GM18951 (cell line): ENCODE data around the gene TKT.
"Not testable (repeated sequence)": the region's sequence is repeated elsewhere in the genome, so short reads cannot be mapped to it uniquely, and the experiment has no call there.

ENCODE experiments used
- POLR2A ChIP-seq: IDR thresholded peaks from 4 replicates; pipeline ENCODE4 v1.6.1; 2011; ENCODE audit warnings: mild to moderate bottlenecking; ENCODE audit not compliant: insufficient read length, insufficient read depth; ENCODE audit errors: extremely low read depth
- in situ Hi-C: fragments of 300-500 bp; cut with MboI; formaldehyde crosslinking; loops from one replicate; pipeline ENCODE4 v1.12.0; 2022; ENCODE audit warnings: low sequenced_read_pairs, mixed read lengths, inconsistent platforms; ENCODE audit not compliant: unreplicated experiment

The TKT gene

GRCh38 chr3:53254509-53255422, 1.1 kb downstream of the TKT start:
- TF ChIP-seq POLR2A = no peak
- in situ Hi-C loops = no loop called here

GRCh38 chr3:53253707-53254508, 1.9 kb downstream of the TKT start:
- in situ Hi-C loops = no loop called here
- no peak for TF ChIP-seq POLR2A

- in situ Hi-C loops = not testable (repeated sequence)
These were observed 2.9 kb downstream of the TKT start for GRCh38 chr3:53252947-53253322.

GRCh38 chr3:53252096-53252946, 3.5 kb downstream of the TKT start:
- in situ Hi-C loops = no loop called here

GRCh38 chr3:53250881-53251605, 4.8 kb downstream of the TKT start:
- TF ChIP-seq POLR2A = no peak
- in situ Hi-C loops = no loop called here

More at GRCh38 chr3:53252096-53252946, 3.5 kb downstream of the TKT start:
- no peak for TF ChIP-seq POLR2A

- in situ Hi-C loops = no loop called here
- no peak for TF ChIP-seq POLR2A
These were observed 5.4 kb downstream of the TKT start for GRCh38 chr3:53250453-53250852.

- in situ Hi-C loops = no loop called here
- TF ChIP-seq POLR2A = no peak
These were observed 7.7 kb downstream of the TKT start for GRCh38 chr3:53248161-53248560.

GRCh38 chr3:53247619-53248018, 8.2 kb downstream of the TKT start:
- TF ChIP-seq POLR2A = no peak
- in situ Hi-C loops = no loop called here

- in situ Hi-C loops = no loop called here
These were observed 11.6 kb downstream of the TKT start for GRCh38 chr3:53244271-53244670.

GRCh38 chr3:53243785-53244184, 12.0 kb downstream of the TKT start:
- in situ Hi-C loops = no loop called here
- TF ChIP-seq POLR2A = no peak

More at GRCh38 chr3:53244271-53244670, 11.6 kb downstream of the TKT start:
- no peak for TF ChIP-seq POLR2A

- no peak for TF ChIP-seq POLR2A
- in situ Hi-C loops = no loop called here
These were observed 12.7 kb downstream of the TKT start for GRCh38 chr3:53243165-53243564.

- TF ChIP-seq POLR2A = no peak
- in situ Hi-C loops = no loop called here
These were observed 13.2 kb downstream of the TKT start for GRCh38 chr3:53242642-53243041.

- no peak for TF ChIP-seq POLR2A
- in situ Hi-C loops = no loop called here
These were observed 13.7 kb downstream of the TKT start for GRCh38 chr3:53242155-53242554.
